DMS153 (cell line): ENCODE data around the gene OLFML2A.
A peak's percentile ranks its signal among the peaks of the same experiment; 100 is the strongest.

ENCODE experiments used
- DNase-seq: peaks from one replicate; lab custom pipeline; 2025; lab: John Stamatoyannopoulos, UW

OLFML2A gene

DNA sequence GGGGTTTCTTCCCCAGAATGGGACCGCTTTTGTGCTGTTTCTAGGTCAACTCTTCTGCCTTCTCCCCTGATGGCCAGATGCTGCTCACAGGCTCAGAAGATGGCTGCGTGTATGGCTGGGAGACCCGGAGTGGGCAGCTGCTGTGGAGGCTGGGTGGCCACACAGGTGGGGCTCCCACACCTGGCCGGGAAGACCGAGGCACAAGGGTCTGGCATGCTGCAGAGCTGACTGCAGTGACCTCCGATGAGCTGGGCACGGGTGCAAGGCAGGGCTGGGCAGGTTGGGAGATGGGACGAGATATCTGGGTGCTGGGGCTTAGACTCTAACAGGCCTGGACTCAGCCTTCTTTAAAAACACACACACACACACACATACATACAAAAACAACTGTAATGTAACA lies 77.2 kb downstream of the OLFML2A start:
- no peak for DNase-seq

DNA sequence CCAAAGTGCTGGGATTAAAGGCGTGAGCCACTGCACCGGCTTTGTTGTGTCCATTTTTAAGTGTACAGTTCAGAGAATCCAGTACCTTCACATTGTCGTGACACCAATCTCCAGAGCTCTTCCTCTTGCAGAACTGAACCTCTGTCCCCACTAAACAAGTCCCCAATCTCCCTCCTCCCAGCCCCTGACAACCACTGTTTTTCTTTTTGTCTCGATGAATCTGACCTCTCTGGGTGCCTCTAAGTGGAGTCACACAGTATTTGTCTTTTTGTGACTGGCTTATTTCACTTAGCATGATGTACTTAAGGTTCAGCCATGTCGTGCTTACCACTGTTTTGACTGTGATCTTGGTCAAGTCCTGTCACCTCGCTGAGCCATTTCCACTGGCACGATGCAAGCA lies 77.9 kb downstream of the OLFML2A start:
- DNase-seq, result no peak

DNA sequence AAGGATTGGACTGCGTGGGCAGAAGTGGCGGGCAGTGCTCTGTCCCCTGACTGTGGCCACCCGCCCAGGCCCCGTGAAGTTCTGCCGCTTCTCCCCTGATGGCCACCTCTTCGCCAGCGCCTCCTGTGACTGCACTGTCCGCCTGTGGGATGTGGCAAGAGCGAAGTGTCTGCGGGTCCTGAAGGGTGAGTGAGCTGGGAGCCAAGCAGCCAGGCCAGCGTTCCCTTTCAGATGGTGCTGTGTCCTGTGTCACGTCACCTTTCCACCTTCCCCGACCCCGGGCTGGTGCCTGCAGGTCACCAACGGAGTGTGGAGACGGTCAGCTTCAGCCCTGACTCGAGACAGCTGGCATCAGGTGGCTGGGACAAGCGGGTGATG lies 78.6 kb downstream of the OLFML2A start:
- DNase-seq, result no peak

DNA sequence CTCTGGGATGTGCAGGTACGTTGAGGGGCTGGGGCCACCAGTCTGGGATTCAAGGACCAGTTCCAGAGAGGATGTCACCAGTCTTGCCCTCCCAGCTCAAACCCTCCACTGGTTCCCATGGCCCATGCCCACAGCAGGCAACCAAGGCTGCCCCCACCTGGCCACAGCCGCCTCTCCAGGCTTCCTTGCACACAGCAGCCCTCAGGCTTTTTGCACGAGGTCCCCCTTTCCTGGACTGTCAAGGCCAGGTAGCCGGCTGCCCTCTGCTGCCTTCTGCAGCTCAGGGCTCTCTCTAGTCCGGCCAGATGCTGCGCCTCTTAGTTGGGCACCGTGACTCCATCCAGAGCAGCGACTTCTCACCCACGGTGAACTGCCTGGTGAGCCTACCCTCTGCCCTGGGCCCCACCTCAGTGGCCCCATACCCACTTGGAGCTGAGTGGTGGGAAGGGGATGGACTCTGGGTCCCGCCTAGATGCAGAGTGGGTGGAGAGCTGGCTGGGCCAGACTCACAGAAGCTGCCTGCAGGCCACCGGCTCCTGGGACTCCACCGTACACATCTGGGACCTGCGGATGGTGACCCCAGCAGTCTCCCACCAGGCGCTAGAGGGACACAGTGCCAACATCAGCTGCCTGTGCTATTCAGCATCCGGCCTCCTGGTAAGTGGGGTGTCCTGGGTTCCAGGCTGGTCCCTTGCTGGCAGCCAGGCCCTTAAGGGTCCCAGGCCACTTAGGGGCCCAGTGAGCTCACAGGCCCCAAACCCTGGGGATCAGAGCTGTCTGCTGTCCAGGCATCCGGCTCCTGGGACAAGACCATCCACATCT lies 79.2 kb downstream of the OLFML2A start:
- no peak for DNase-seq

DNA sequence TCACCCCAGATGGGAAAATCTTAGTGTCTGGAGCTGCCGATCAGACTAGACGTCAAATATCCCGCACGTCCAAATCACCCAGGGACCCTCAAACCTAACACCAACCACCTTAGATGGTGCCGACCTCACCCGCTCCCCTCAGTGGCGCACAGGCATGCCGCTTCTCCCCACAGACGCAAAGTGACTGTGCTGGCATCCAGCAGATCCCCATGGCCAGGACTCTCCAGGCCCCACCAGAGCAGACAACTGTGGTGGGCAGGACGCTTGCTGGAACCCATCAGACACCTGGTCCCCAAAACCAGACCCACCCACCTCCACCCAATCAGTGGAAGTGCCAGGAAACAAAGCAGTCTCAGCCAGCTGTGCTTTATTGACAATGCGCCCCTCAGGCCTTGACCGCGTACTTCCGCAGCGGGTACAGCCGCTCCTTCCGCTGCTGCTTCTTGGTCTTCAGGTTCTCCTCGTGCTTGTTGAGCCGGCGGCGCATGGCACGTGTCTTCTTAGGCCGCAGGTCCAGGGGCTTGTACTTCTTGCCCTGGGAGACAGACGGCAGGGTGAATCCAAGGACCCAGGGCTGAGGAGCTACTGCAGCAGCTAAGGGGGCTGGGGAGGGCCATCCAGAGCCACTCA lies 80.7 kb downstream of the OLFML2A start:
- DNase-seq, result no peak

DNA sequence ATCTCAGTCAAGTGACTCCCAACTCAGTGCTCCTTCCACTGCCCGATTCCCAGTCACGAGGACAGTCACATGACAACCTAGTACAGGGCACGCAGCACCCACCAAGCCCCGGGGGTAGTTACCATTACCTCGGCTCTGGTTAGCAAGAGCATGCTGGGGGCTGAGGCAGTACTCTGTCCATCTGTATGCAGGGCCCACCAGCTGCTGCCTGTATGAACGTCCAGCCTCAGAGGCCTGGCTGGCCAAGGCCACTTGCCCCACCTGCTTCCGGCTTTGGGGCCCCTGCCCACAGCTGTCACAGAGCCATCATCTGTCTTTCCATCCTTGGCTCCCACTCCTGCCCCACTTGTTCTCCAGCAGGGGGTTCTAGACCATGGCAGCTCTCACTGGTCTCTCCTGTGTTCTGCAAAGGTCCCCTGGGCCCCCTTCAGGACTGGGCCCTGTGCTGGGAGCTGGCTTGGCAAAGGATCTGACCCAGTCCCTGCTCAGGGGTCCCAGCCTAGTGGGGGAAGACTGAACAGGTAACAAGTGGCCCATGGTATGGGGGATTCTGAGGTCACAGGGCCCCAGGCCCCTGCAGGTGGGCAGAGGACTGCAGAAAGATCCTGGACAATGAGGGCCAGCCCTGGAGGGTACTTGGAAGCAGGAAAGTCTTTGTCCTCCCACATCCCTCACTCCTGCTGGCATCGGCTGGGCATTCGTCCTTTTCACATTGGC lies 81.6 kb downstream of the OLFML2A start:
- DNase-seq, result no peak

DNA sequence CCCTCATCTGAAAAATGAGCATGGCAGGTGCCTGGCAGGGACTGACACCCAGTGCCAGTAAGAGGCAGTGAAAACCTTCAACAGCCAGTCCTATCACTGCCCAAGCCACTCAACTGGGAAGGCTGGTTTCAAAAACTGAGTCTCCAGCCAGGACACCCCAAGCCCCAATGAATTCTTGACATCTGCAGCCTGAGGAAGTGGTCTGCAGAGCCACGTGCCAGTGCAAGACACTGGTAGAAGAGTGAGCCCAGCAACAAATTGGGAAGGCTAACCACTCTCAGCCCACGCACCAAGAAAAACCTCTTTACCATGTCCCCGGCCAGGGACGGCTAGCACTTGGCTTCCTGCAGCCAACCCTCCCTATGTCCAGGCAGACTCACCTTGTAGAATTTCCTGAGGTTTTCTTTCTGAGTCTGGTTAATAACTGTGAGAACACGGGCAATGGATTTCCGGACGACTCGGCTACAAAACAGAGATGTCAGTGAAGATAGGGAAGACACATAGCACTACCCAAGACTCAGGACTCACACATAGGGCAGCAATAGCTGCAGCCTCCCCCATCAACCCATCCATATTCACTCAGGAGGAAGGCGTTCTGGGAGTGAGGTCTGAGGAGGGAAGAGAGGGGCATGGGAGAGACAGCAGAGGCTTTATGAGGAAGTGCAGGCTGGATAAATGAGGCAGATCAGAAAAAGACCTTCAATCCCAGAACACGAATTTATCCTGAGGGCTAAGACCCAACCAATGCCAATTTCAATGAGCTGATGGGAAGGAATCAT lies 83.1 kb downstream of the OLFML2A start:
- DNase-seq, result no peak

DNA sequence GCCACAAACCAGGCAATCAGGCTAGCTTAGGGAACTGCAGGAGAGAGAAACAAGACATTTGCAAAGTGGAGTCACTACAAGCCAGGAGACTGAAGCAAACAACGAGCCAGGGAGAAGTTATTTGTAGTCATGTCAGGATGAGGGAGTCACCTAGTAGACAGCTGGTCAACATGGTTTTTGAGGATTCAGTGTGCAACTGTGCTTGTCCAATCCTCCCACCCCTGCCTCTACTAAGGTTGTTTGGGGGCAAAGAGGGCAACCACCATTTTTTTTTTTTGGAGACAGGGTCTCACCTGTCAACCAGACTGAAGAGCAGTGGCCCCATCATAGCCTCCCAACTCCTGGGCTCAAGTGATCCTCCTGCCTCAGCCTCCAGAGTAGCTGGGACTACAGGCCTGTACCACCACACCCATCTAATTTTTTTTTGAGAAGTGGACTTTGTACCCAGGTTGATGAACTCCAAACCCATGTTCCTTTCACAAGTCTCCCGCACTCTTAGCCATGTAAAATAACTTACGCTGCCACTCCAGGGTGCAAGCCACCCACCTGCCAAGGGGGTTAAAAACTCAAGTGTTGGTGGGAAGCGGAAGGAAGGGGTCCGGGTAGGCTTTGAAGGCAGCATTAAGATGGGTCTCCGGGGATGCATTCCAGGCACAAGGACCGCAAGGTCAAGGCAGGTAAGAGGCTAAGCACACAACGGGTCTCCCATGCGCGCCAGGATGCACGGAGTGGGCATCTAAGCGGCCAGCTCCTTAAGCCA lies 83.8 kb downstream of the OLFML2A start:
- DNase-seq, result no peak

DNA sequence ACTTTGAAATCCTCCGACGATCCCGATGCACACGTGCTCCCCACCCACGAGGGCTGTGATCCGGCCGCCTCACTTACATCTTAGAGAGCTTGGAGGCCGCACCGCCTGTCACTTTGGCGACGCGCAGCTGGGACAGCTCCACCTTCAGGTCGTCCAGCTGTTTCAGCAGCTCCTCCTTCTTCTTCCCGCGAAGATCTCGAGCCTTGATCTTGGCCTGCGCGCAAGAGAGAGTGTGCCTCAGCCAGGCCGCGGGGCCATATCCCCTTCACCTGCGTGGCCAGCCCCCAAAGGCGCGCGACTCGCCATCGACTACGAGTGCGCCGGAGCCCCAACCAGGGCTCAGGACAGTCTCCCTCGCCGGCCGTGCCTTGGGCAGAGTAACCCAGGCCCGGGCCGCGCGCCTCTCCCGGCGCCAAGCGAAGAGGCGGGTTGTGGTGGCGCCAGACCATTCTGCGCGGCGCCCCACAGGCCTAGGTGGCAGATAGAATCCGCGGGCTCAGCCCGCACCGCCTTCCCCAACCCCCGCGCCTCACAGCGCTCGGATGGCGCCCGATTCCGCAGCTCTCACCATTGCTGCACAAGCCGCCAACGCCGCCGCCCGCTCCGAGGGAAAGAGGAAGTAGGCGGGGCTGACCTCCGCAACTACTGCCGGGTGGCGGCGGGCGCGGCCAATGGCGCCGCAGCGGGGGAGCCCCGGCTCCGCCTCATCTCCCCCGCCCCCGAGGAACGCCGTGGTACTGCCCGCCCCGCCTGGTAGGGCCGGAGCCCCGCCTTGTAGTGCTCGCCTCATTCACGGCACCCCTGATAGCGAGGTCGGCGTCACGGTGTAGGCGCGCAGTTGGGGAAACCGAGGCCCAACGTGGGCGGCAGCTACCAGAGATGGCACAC lies 84.7 kb downstream of the OLFML2A start, which contains the start of the genes ARPC5L and RPL35:
TSS of gene ARPC5L (plus strand) at position 789 of the 888 bp plus-strand sequence. CDS start 7,161 bp downstream, outside the sequence.
TSS of gene RPL35 (minus strand) at position 616 of the 888 bp plus-strand sequence. CDS start at position 571, 45 bp downstream.
- DNase-seq, result peak; percentile 82

DNA sequence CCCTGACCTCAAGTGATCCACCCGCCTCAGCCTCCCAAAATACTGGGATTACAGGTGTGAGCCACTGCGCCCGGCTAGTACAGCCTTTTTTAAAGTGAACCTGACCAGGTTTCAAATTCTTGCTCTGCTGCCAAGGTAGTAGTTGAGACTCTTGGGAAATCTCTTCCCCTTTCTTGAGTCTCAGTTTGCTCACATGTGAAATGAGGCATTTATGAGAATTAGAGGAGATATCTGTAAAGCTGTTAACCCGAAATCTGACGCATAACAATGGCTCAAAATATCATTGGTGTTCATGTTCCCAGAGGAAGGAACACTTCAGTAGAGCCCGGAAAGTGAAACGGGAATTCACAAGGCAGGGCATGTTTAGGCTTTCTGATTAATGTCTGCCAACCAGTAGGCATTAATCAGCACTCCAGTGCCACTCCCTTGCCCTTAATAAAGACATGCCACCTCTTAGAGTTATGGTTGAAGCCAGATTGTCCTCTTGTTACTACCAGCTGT lies 86.5 kb downstream of the OLFML2A start:
- peak; percentile 56 for DNase-seq
